H1 (cell line): ENCODE results near the gene RAB3IL1. TPM values are rescaled to one million over a fixed set of nuclear protein-coding genes. Genes with fewer than 3 reads are reported as not detected.

Source experiments
- CTCF ChIA-PET: fragments of 300-600 bp; sonication (Branson Sonifier 250); formaldehyde crosslinking; loops from one replicate; lab custom pipeline; 2021; ENCODE audit not compliant: partially characterized antibody; lab: Charles Lee
- POLR2A ChIA-PET: fragments of 300-600 bp; sonication (Branson Sonifier 250); formaldehyde crosslinking; loops from one replicate; lab custom pipeline; 2021; ENCODE audit warnings: inconsistent platforms; ENCODE audit not compliant: partially characterized antibody; lab: Charles Lee
- DNase-seq, 2 experiments: peaks; one replicate each; pipeline versions ENCODE4 v3.0.0 to v3.0.0-alpha.2; 2010 to 2022; ENCODE audit warnings: low spot score in 2 of 2, low read depth in 1 of 2, mixed read lengths in 1 of 2
- FAIRE-seq: peaks from 2 replicates; lab custom pipeline; 2011; peaks lifted over from hg19 to GRCh38; lab: Jason Lieb, UNC
- H2AFZ ChIP-seq: 2 replicates; pipeline ENCODE4 v1.8.1; 2012; ENCODE audit warnings: low read length, inconsistent platforms
- H2AK5ac ChIP-seq: 2 replicates; pipeline ENCODE4 v1.6.1; 2013; ENCODE audit warnings: low read depth, low read length
- H2BK120ac ChIP-seq: replicated peaks from 2 replicates; pipeline ENCODE3; 2013; ENCODE audit warnings: low read depth, low read length, inconsistent platforms
- H2BK12ac ChIP-seq: 2 replicates; pipeline ENCODE4 v1.6.1; 2013; ENCODE audit warnings: low read depth, low read length
- H2BK15ac ChIP-seq: 2 replicates; pipeline ENCODE4 v1.6.1; 2013; ENCODE audit warnings: low read length
- H2BK20ac ChIP-seq: 2 replicates; pipeline ENCODE4 v1.6.1; 2013; ENCODE audit warnings: low read length
- H2BK5ac ChIP-seq: 2 replicates; pipeline ENCODE4 v1.6.1; 2013; ENCODE audit warnings: low read depth, low read length
- H3K14ac ChIP-seq: 2 replicates; pipeline ENCODE4 v1.6.1; 2013; ENCODE audit warnings: inconsistent platforms; ENCODE audit not compliant: insufficient read length
- H3K18ac ChIP-seq: 2 replicates; pipeline ENCODE4 v1.6.1; 2013; ENCODE audit warnings: low read length; ENCODE audit errors: extremely low read depth
- H3K23ac ChIP-seq: 2 replicates; pipeline ENCODE4 v1.6.1; 2013; ENCODE audit warnings: inconsistent platforms; ENCODE audit not compliant: insufficient read length
- H3K23me2 ChIP-seq: 2 replicates; pipeline ENCODE4 v1.6.1; 2013; ENCODE audit warnings: low read depth, low read length
- H3K27ac ChIP-seq: 2 replicates; pipeline ENCODE4 v1.6.1; 2011; ENCODE audit warnings: low read depth, low read length, inconsistent platforms
- H3K27me3 ChIP-seq, 4 experiments: replicated peaks in 1 of 4; 1 replicate in 1 of 4; 2 replicates in 3 of 4; pipeline versions ENCODE4 v1.6.1 to v1.8.1; 2011 to 2013; ENCODE audit warnings: low read length in 3 of 4, mild to moderate bottlenecking in 3 of 4, inconsistent platforms in 2 of 4, mixed read lengths in 2 of 4, moderate library complexity in 1 of 4; ENCODE audit not compliant: control insufficient read depth in 3 of 4, insufficient read depth in 3 of 4; ENCODE audit errors: extremely low read depth in 1 of 4
- H3K36me3 ChIP-seq, 4 experiments: 2 replicates each; pipeline versions ENCODE4 v1.6.1 to v1.8.1; 2011 to 2013; ENCODE audit warnings: mild to moderate bottlenecking in 4 of 4, low read length in 3 of 4, moderate library complexity in 2 of 4, control low read depth in 1 of 4, inconsistent platforms in 1 of 4; ENCODE audit not compliant: insufficient read depth in 4 of 4, control insufficient read depth in 2 of 4
- H3K4ac ChIP-seq: replicated peaks from 2 replicates; pipeline ENCODE3; 2013; ENCODE audit warnings: low read length, low read depth, mixed read lengths, inconsistent platforms; ENCODE audit not compliant: insufficient read length
- H3K4me1 ChIP-seq, 4 experiments: replicated peaks in 1 of 4; 1 replicate in 1 of 4; 2 replicates in 3 of 4; pipeline versions ENCODE4 v1.6.1 to v1.8.1; 2011 to 2013; ENCODE audit warnings: low read length in 3 of 4, inconsistent platforms in 2 of 4, mixed read lengths in 1 of 4; ENCODE audit not compliant: insufficient read depth in 4 of 4, control insufficient read depth in 3 of 4
- H3K4me2 ChIP-seq, 2 experiments: 2 replicates each; pipeline versions ENCODE4 v1.6.1 to v1.8.1; 2011 to 2013; ENCODE audit warnings: low read depth in 2 of 2, low read length in 2 of 2, control low read depth in 1 of 2, inconsistent platforms in 1 of 2, mild to moderate bottlenecking in 1 of 2; ENCODE audit not compliant: insufficient read depth in 1 of 2
- H3K4me3 ChIP-seq, 4 experiments: fragments of 200-600, 300-600 bp in 1 of 4; sonication (generic), shearing (Covaris generic), sonication (Bioruptor Twin) in 1 of 4; 2 replicates each; pipeline versions ENCODE4 v1.5.1 to v1.8.1; 2011 to 2016; ENCODE audit warnings: low read length in 4 of 4, low read depth in 3 of 4, control low read depth in 2 of 4, inconsistent platforms in 2 of 4, mild to moderate bottlenecking in 2 of 4, mixed read lengths in 1 of 4, moderate library complexity in 1 of 4; ENCODE audit not compliant: insufficient read depth in 2 of 4; ENCODE audit errors: extremely low read depth in 1 of 4
- H3K56ac ChIP-seq: replicated peaks from 2 replicates; pipeline ENCODE3; 2013; ENCODE audit warnings: low read depth, mild to moderate bottlenecking, mixed read lengths, low read length, inconsistent platforms; ENCODE audit not compliant: insufficient read length
- H3K79me1 ChIP-seq: 2 replicates; pipeline ENCODE4 v1.6.1; 2013; ENCODE audit warnings: low read depth, low read length, control low read depth
- H3K79me2 ChIP-seq, 2 experiments: 2 replicates each; pipeline versions ENCODE4 v1.6.1 to v1.8.1; 2012 to 2013; ENCODE audit warnings: low read length in 2 of 2, mild to moderate bottlenecking in 2 of 2, inconsistent platforms in 1 of 2; ENCODE audit not compliant: insufficient read depth in 2 of 2, control insufficient read depth in 1 of 2
- H3K9ac ChIP-seq, 4 experiments: replicated peaks in 1 of 4; 1 replicate in 1 of 4; 2 replicates in 3 of 4; pipeline versions ENCODE4 v1.6.1 to v1.8.1; 2011 to 2013; ENCODE audit warnings: low read depth in 3 of 4, low read length in 3 of 4, control low read depth in 2 of 4, mild to moderate bottlenecking in 2 of 4, moderate library complexity in 2 of 4, inconsistent platforms in 1 of 4; ENCODE audit errors: extremely low read depth in 1 of 4
- H3K9me3 ChIP-seq, 2 experiments: 2 replicates each; pipeline versions ENCODE4 v1.6.1 to v1.8.1; 2012 to 2013; ENCODE audit warnings: mild to moderate bottlenecking in 2 of 2, moderate library complexity in 2 of 2, control low read depth in 1 of 2, inconsistent platforms in 1 of 2, low read depth in 1 of 2, low read length in 1 of 2, mixed read lengths in 1 of 2; ENCODE audit not compliant: insufficient read depth in 2 of 2
- H4K20me1 ChIP-seq, 2 experiments: replicated peaks in 1 of 2; 2 replicates each; pipeline versions ENCODE3 to v1.8.1; 2011 to 2013; ENCODE audit warnings: inconsistent platforms in 2 of 2, low read length in 2 of 2, mild to moderate bottlenecking in 1 of 2; ENCODE audit not compliant: insufficient read depth in 2 of 2, control insufficient read depth in 1 of 2
- H4K5ac ChIP-seq: 2 replicates; pipeline ENCODE4 v1.6.1; 2013; ENCODE audit warnings: low read length, low read depth, mixed read lengths, inconsistent platforms; ENCODE audit not compliant: insufficient read length
- H4K8ac ChIP-seq: 2 replicates; pipeline ENCODE4 v1.8.0; 2013; ENCODE audit warnings: mild to moderate bottlenecking, moderate library complexity, low read length, inconsistent platforms; ENCODE audit not compliant: insufficient read depth; ENCODE audit errors: extremely low read depth
- H4K91ac ChIP-seq: replicated peaks from 2 replicates; pipeline ENCODE3; 2013; ENCODE audit warnings: low read length, mixed read lengths, inconsistent platforms; ENCODE audit not compliant: insufficient read length
- POLR2A ChIP-seq, 2 experiments: IDR thresholded peaks; 1 replicate in 1 of 2; 2 replicates in 1 of 2; pipeline ENCODE4 v1.6.1; 2011; ENCODE audit warnings: low read depth in 2 of 2, low read length in 2 of 2, mild to moderate bottlenecking in 2 of 2; ENCODE audit errors: control extremely low read depth in 1 of 2
- POLR2AphosphoS5 ChIP-seq: IDR thresholded peaks from 2 replicates; pipeline ENCODE4 v1.6.1; 2011; ENCODE audit warnings: low read depth, low read length
- SAP30 ChIP-seq: fragments of 300-600 bp; sonication (generic); IDR thresholded peaks from 2 replicates; pipeline ENCODE4 v1.7.1; 2012; ENCODE audit warnings: low read length, moderate library complexity, mild to moderate bottlenecking, inconsistent platforms; ENCODE audit not compliant: insufficient read depth, insufficient replicate concordance
- WGBS, 2 experiments: shearing (Covaris generic) in 1 of 2; methylation state at CpG; one replicate each; pipeline versions ENCODE4 v1.1.6 to v1.1.7; 2013 to 2015; ENCODE audit warnings: low lambda C conversion rate in 2 of 2, mixed read lengths in 2 of 2, inconsistent platforms in 1 of 2, low coverage in 1 of 2, missing lambda C conversion rate in 1 of 2; ENCODE audit not compliant: insufficient replicate concordance in 2 of 2, insufficient coverage in 1 of 2, insufficient read length in 1 of 2; ENCODE audit errors: extremely low coverage in 1 of 2, missing lambda C conversion rate in 1 of 2; 5-methylcytosine and 5-hydroxymethylcytosine counted together
- polyA plus RNA-seq, 7 experiments: library from polyadenylated mRNA; depleted of rRNA in 3 of 7; stranded (reverse) in 5 of 7; unstranded in 2 of 7; fragments of >200 nt in 5 of 7; fragments of 200-250 nt in 2 of 7; gene quantifications; 1 replicate in 5 of 7; 2 replicates in 1 of 7; 4 replicates in 1 of 7; pipeline versions ENCODE4 v1.2.1 to v1.2.3, GENCODE V29; 2011 to 2013; ENCODE audit warnings: missing spikeins in 2 of 7, mixed read lengths in 2 of 7
- total RNA-seq: library from RNA; stranded (reverse); fragmentation: NEBNext Ultra II Directional; extraction: Animal tissue kit (Norgen Biotek cat#: 25700); gene quantifications from 2 replicates; pipeline ENCODE4 v1.2.1, GENCODE V29; 2021

Gene RAB3IL1
- total and polyA plus RNA-seq, 2 of the 8 experiments (the other 6 are each of a cell fraction or from before 2014, with no cell fraction given), result 6.8 to 7.9 TPM

- Histone ChIP-seq H3K36me3 (peaks cover 14 to 29% (median 28%) of the 10 kb centered on the region in 4 experiments; a peak in 7 of 8 replicates), H3K9ac (no peak overlapping the region), H2BK120ac (no peak overlapping the region), H4K5ac (no peak overlapping the region), H3K4me1 (peaks cover 0 to 10% (median 5%) of the 10 kb centered on the region in 4 experiments; a peak in 4 of 7 replicates), H3K27me3 (no peaks in the 10 kb centered on the region), H3K23ac (no peak overlapping the region), H4K8ac (no peak overlapping the region), H2BK15ac (no peak overlapping the region), H2AK5ac (no peak overlapping the region), H3K4ac (no peak overlapping the region), H3K56ac (no peak overlapping the region), H3K79me2 (peaks cover 14 to 35% of the 10 kb centered on the region in 2 experiments), H2BK12ac (no peak overlapping the region), H3K9me3 (no peaks in the 10 kb centered on the region), H3K14ac (no peak overlapping the region), H2BK20ac (no peak overlapping the region), H3K23me2 (peaks cover 12% of the 10 kb centered on the region; the same call in 1 of the 2 replicates), H3K4me3 (no peak overlapping the region), H3K4me2 (no peak overlapping the region; a peak in 1 of 4 replicates), H3K79me1 (peaks cover 2% of the 10 kb centered on the region), H4K91ac (no peak overlapping the region), H2BK5ac (no peak overlapping the region), H2AFZ (no peak overlapping the region), H3K27ac (no peak overlapping the region), H4K20me1 (peaks cover 10 to 21% of the 10 kb centered on the region in 2 experiments), H3K18ac (no peak overlapping the region)
- peak; percentile 96 for TF ChIP-seq POLR2AphosphoS5
- TF ChIP-seq POLR2A (IDR thresholded peaks at IDR 0.05; ENCODE audit: control extremely low read depth in 1 of 2, low read depth in 2 of 2, low read length in 2 of 2), result peak; percentile 52 to 78; a peak in 2 of 3 replicates
- TF ChIP-seq SAP30, result no peak
- CTCF ChIA-PET, result interaction anchor here (1.4 to 6.0 kb wide), 4 partner anchors 18 to 116 kb away, joined by 3 to 38 read pairs (median 20); no protein-coding TSS in a partner anchor
- POLR2A ChIA-PET, result interaction anchor here (0.8 to 25.7 kb wide), 10 partner anchors 5 to 117 kb away, joined by 3 to 458 read pairs (median 4); partner anchors contain the start of genes BEST1 and FTH1
- FAIRE-seq (no peak), DNase-seq (no peak)
- WGBS, 2 experiments, result 95% methylated on average over 4 of the region's 4 CpGs; no CpG with 5 or more reads in 1 of the 2 experiments
These were observed 46.8 kb upstream of the RAB3IL1 start for GRCh38 chr11:61964058-61964665.
